ENCODE measurements around the gene TNFRSF6B.

The TNFRSF6B gene

GRCh38 chr20:63693733-63694583, 2.5 kb upstream of the TNFRSF6B start:
- DNase-seq (ENCODE audit: low spot score) = peak; percentile 83
- H3K27me3 ChIP-seq (ENCODE audit: insufficient read depth, poor library complexity, severe bottlenecking) = no peaks in the 10 kb centered on the region
- H3K4me1 ChIP-seq (ENCODE audit: insufficient read depth, poor library complexity, severe bottlenecking) = peaks cover 21% of the 10 kb centered on the region
- TF ChIP-seq CTCF (IDR thresholded peaks at IDR 0.05; ENCODE audit: poor library complexity, severe bottlenecking) = no peak
- no peak for ATAC-seq (ENCODE audit: low read depth)
- H3K36me3 ChIP-seq (ENCODE audit: low read depth) = peaks cover 36% of the 10 kb centered on the region
- no peaks in the 10 kb centered on the region for H3K9me3 ChIP-seq (ENCODE audit: severe bottlenecking)
- no peak overlapping the region for H3K4me3 ChIP-seq (ENCODE audit: severe bottlenecking)
- no peak overlapping the region for H3K27ac ChIP-seq (ENCODE audit: poor library complexity, severe bottlenecking)

GRCh38 chr20:63694584-63695423, 1.6 kb upstream of the TNFRSF6B start:
- peaks cover 41% of the 10 kb centered on the region for H3K36me3 ChIP-seq (ENCODE audit: low read depth)
- peaks cover 29% of the 10 kb centered on the region for H3K4me1 ChIP-seq (ENCODE audit: insufficient read depth, poor library complexity, severe bottlenecking)
- H3K4me3 ChIP-seq (ENCODE audit: severe bottlenecking) = no peak overlapping the region
- ATAC-seq (ENCODE audit: low read depth) = no peak
- peak; percentile 88 for DNase-seq (ENCODE audit: low spot score)
- peak overlapping the region; percentile 96 for H3K27ac ChIP-seq (ENCODE audit: poor library complexity, severe bottlenecking)
- no peak for TF ChIP-seq CTCF (IDR thresholded peaks at IDR 0.05; ENCODE audit: poor library complexity, severe bottlenecking)
- H3K27me3 ChIP-seq (ENCODE audit: insufficient read depth, poor library complexity, severe bottlenecking) = no peaks in the 10 kb centered on the region
- no peaks in the 10 kb centered on the region for H3K9me3 ChIP-seq (ENCODE audit: severe bottlenecking)

GRCh38 chr20:63695424-63696305, 787 bp upstream of the TNFRSF6B start:
- ATAC-seq (ENCODE audit: low read depth) (no peak), DNase-seq (ENCODE audit: low spot score) (no peak)
- H3K4me1 ChIP-seq (ENCODE audit: insufficient read depth, poor library complexity, severe bottlenecking) = peaks cover 32% of the 10 kb centered on the region
- no peaks in the 10 kb centered on the region for H3K27me3 ChIP-seq (ENCODE audit: insufficient read depth, poor library complexity, severe bottlenecking)
- H3K9me3 ChIP-seq (ENCODE audit: severe bottlenecking) = no peaks in the 10 kb centered on the region
- H3K36me3 ChIP-seq (ENCODE audit: low read depth) = peaks cover 49% of the 10 kb centered on the region
- no peak for TF ChIP-seq CTCF (IDR thresholded peaks at IDR 0.05; ENCODE audit: poor library complexity, severe bottlenecking)
- no peak overlapping the region for H3K4me3 ChIP-seq (ENCODE audit: severe bottlenecking)
- H3K27ac ChIP-seq (ENCODE audit: poor library complexity, severe bottlenecking) = peak overlapping the region; percentile 96

GRCh38 chr20:63696306-63696627, 185 bp upstream of the TNFRSF6B start:
- peak; percentile 99 for DNase-seq (ENCODE audit: low spot score)
- H3K27me3 ChIP-seq (ENCODE audit: insufficient read depth, poor library complexity, severe bottlenecking) = no peaks in the 10 kb centered on the region
- no peaks in the 10 kb centered on the region for H3K9me3 ChIP-seq (ENCODE audit: severe bottlenecking)
- peaks cover 32% of the 10 kb centered on the region for H3K4me1 ChIP-seq (ENCODE audit: insufficient read depth, poor library complexity, severe bottlenecking)
- peak overlapping the region; percentile 44 for H3K4me3 ChIP-seq (ENCODE audit: severe bottlenecking)
- TF ChIP-seq CTCF (IDR thresholded peaks at IDR 0.05; ENCODE audit: poor library complexity, severe bottlenecking) = no peak
- peak; percentile 48 for ATAC-seq (ENCODE audit: low read depth)
- H3K36me3 ChIP-seq (ENCODE audit: low read depth) = peaks cover 49% of the 10 kb centered on the region
- H3K27ac ChIP-seq (ENCODE audit: poor library complexity, severe bottlenecking) = peak overlapping the region; percentile 96
